GDM1 (cell line): ENCODE results near the gene MRPL12.

Experiments
- DNase-seq: peaks from one replicate; lab custom pipeline; 2025; lab: John Stamatoyannopoulos, UW

Gene MRPL12

GRCh38 chr17:81682565-81683207 lies 20.5 kb upstream of the MRPL12 start:
- no peak for DNase-seq

GRCh38 chr17:81683208-81683583 lies 20.0 kb upstream of the MRPL12 start:
- no peak for DNase-seq

- DNase-seq = peak; percentile 98
Measured at GRCh38 chr17:81683584-81684441, 19.4 kb upstream of the MRPL12 start, which contains the start of the genes ARL16 and HGS. Gene ARL16, minus strand, starts transcription at chr17:81683797. Its CDS starts 44 bp downstream, at chr17:81683753. Gene HGS, plus strand, starts transcription at chr17:81684011. Its CDS starts 56 bp downstream, at chr17:81684067.

- DNase-seq = no peak
Measured at GRCh38 chr17:81684442-81684911, 18.7 kb upstream of the MRPL12 start.

- no peak for DNase-seq
Measured at GRCh38 chr17:81685108-81685507, 18.1 kb upstream of the MRPL12 start.

- DNase-seq = no peak
Measured at GRCh38 chr17:81686614-81687013, 16.6 kb upstream of the MRPL12 start.

- no peak for DNase-seq
Measured at GRCh38 chr17:81687770-81688541, 15.2 kb upstream of the MRPL12 start.

- no peak for DNase-seq
Measured at GRCh38 chr17:81688616-81689015, 14.6 kb upstream of the MRPL12 start.

- DNase-seq = no peak
Measured at GRCh38 chr17:81690066-81690465, 13.1 kb upstream of the MRPL12 start.

- DNase-seq = no peak
Measured at GRCh38 chr17:81690549-81690948, 12.6 kb upstream of the MRPL12 start.

GRCh38 chr17:81691196-81691595 lies 12.0 kb upstream of the MRPL12 start:
- DNase-seq = no peak

- no peak for DNase-seq
Measured at GRCh38 chr17:81691608-81692007, 11.6 kb upstream of the MRPL12 start.

GRCh38 chr17:81693509-81694210 lies 9.5 kb upstream of the MRPL12 start:
- DNase-seq = no peak

GRCh38 chr17:81694810-81695209 lies 8.4 kb upstream of the MRPL12 start:
- no peak for DNase-seq

GRCh38 chr17:81695211-81695610 lies 8.0 kb upstream of the MRPL12 start:
- no peak for DNase-seq

GRCh38 chr17:81695801-81696200 lies 7.4 kb upstream of the MRPL12 start:
- DNase-seq = no peak

GRCh38 chr17:81696218-81696941 lies 6.8 kb upstream of the MRPL12 start:
- no peak for DNase-seq

GRCh38 chr17:81697261-81698044 lies 5.7 kb upstream of the MRPL12 start:
- DNase-seq = no peak

- no peak for DNase-seq
Measured at GRCh38 chr17:81700353-81701287, 2.5 kb upstream of the MRPL12 start.
